ENCODE results near the gene NOC2L.

Gene NOC2L

DNA sequence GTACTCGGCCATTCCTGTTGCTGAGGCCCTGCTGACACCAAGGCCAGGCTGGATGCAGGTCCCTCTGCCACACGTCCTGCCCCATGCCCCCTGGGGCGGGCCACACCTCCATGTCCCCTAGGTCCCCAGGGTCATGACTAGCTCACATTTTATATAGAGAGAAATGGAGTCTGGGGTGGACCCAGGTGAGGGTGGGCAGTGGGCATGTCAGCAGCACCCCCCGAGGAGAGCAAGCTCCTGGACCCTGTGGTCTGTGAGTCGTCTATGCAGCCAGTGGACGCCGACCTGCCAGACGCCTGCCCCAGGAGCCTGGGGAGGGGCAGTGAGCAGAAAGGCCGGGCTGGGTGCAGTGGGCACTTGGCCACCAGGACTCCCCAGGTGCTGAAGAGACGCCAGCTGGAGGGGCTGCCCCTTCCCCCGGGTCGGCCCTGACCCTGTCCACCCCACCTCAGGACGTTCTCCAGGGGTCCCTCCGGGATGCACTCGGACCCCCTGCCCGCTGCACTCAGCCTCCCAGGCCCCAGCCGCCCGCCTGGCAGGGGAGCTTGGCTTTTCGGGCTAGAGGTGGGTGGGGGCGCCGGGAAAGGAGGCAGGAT, 19.4 kb downstream of the NOC2L start:
- no peak for DNase-seq (ENCODE audit: low read depth)
- H3K4me3 ChIP-seq (ENCODE audit: low read depth, low read length) = no peak overlapping the region

DNA sequence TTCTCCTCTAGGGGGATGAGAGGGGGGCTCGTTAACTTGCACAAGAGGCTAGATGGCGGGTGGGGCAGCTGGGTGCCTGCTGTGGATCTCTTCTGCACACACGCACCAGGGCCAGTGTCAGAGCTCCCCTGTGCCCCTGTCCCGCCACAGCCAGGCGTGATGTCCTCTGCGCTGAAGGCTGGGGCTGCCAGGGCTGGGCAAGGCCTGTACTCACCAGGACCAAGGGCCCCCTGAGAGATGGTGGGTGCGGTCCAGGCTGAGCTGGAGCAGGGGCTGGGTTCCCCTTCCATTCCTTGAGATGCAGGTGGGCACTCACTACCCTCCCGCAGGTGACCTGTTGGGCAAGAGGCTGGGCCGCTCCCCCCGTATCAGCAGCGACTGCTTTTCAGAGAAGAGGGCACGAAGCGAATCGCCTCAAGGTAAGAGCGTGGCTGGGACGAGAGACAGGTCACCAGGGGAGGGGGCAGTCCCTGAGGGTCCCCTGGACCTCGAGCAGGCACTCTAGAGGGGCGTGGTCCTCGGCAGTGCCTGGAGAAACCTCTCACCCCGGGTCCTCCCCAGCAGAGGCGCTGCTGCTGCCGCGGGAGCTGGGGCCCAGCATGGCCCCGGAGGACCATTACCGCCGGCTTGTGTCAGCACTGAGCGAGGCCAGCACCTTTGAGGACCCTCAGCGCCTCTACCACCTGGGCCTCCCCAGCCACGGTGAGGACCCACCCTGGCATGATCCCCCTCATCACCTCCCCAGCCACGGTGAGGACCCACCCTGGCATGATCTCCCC, 20.2 kb downstream of the NOC2L start:
- TF ChIP-seq CTCF (conservative IDR thresholded peaks at IDR 0.05; ENCODE audit: low read depth, low read length) = no peak
- no peak for DNase-seq (ENCODE audit: low read depth)
- H3K4me3 ChIP-seq (ENCODE audit: low read depth, low read length) = no peak overlapping the region

More for the DNA sequence above, 19.4 kb downstream of the NOC2L start:
- TF ChIP-seq CTCF (conservative IDR thresholded peaks at IDR 0.05; ENCODE audit: low read depth, low read length) = no peak

GRCh38 chr1:938088-938683, 20.9 kb downstream of the NOC2L start:
- TF ChIP-seq CTCF (conservative IDR thresholded peaks at IDR 0.05; ENCODE audit: low read depth, low read length) = peak; percentile 42
- H3K4me3 ChIP-seq (ENCODE audit: low read depth, low read length) = no peak overlapping the region
- DNase-seq (ENCODE audit: low read depth) = peak; percentile 58

- DNase-seq (ENCODE audit: low read depth) = no peak
- TF ChIP-seq CTCF (conservative IDR thresholded peaks at IDR 0.05; ENCODE audit: low read depth, low read length) = no peak
- H3K4me3 ChIP-seq (ENCODE audit: low read depth, low read length) = no peak overlapping the region
Observed at GRCh38 chr1:937521-937920, 21.5 kb downstream of the NOC2L start.

- no peak for TF ChIP-seq CTCF (conservative IDR thresholded peaks at IDR 0.05; ENCODE audit: low read depth, low read length)
- H3K4me3 ChIP-seq (ENCODE audit: low read depth, low read length) = no peak overlapping the region
- DNase-seq (ENCODE audit: low read depth) = no peak
Observed at GRCh38 chr1:936348-937264, 22.4 kb downstream of the NOC2L start.

DNA sequence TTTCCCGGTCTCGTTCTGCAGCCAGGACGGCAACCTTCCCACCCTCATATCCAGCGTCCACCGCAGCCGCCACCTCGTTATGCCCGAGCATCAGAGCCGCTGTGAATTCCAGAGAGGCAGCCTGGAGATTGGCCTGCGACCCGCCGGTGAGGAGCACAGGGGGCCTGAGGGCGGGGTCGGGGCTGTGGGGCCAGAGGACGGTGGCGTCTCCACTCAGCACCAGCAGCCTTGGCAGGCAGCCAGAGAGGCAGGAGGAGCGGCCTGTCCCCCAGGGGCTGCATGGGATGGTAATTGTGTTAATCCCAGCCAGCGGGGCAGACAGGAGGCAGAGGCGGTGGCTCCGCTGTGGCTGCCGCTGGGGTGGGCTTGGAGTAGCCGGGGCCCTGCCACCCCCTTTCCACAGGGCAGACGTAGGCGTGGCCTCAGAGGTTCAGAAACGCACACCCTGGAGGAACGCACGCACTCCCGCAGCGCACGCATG, 23.3 kb downstream of the NOC2L start:
- H3K4me3 ChIP-seq (ENCODE audit: low read depth, low read length) = no peak overlapping the region
- no peak for DNase-seq (ENCODE audit: low read depth)
- TF ChIP-seq CTCF (conservative IDR thresholded peaks at IDR 0.05; ENCODE audit: low read depth, low read length) = no peak

Data from choroid plexus epithelial cell (primary cell).